ENCODE measurements around the gene SLC35G3. TPM values are rescaled to one million over a fixed set of nuclear protein-coding genes. Genes with fewer than 3 reads are reported as not detected.
"Not testable (repeated sequence)": the region's sequence is repeated elsewhere in the genome, so short reads cannot be mapped to it uniquely, and the experiment has no call there.

The SLC35G3 gene
- total RNA-seq, 1 donor from 2014 or later, result not detected

DNA sequence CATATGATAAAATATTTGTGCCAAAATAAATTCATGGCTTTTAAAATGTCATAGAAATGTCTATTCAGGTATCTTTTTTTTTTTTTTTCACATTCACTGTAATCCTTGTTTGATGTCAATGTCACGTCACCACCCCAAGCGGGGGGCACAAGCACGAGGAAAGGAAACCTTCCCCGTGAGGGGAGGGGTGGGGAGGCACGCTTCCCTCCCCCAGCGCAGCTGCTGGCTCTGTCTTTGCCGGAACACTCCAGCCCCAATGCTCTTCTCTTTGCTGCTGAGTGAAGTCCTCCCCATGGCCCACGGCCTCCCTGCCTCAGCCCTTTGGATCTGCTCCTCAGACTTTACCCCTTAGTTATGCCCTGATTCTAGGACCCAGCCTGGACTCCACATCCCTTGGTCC is 1.5 kb downstream of the SLC35G3 start:
- Mint-ChIP-seq H3K4me1 (ENCODE audit: low read depth) (peaks cover 26% of the 10 kb centered on the region), H3K36me3 (ENCODE audit: low read depth) (peaks cover 8% of the 10 kb centered on the region), H3K27me3 (ENCODE audit: insufficient read depth) (peaks cover 2% of the 10 kb centered on the region), H3K4me3 (no peak overlapping the region), H3K27ac (no peak overlapping the region), H3K9me3 (peaks cover 12% of the 10 kb centered on the region)
- intact Hi-C loops (cut with micrococcal nuclease), result no loop called here
- no peak for DNase-seq (ENCODE audit: low spot score)

DNA sequence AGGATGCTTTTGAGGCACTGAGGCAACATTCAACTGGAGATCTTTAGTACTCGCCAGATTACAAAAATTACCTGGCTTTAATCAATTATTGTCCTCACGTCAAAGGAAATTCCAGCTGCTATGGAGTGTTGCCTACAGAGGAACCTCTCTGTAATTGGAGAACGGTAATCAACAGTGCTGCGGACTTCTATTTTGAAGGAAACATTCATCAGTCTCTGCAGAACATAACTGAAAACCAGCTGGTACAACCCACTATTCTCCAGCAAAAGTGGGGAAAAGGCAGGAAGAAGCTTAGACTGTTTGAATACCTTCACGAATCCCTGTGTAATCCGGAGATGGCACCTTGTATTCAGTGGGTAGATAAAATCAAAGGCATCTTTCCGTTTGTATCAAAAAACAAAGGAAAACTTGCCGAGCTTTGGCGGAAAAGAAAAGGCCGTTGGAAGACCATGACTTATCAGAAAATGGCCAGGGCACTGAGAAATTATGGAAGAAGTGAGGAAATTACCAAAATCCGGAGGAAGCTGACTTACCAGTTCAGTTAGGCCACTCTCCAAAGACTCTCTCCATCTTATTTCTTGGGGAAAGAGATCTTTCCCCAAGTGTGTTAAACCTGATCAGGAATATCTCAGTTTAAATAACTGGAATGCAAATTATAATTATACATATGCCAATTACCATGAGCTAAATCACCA is 3.0 kb downstream of the SLC35G3 start:
- intact Hi-C loops (cut with micrococcal nuclease), result no loop called here
- H3K9me3 Mint-ChIP-seq, result peaks cover 8% of the 10 kb centered on the region
- peaks cover 41% of the 10 kb centered on the region for H3K4me1 Mint-ChIP-seq (ENCODE audit: low read depth)

DNA sequence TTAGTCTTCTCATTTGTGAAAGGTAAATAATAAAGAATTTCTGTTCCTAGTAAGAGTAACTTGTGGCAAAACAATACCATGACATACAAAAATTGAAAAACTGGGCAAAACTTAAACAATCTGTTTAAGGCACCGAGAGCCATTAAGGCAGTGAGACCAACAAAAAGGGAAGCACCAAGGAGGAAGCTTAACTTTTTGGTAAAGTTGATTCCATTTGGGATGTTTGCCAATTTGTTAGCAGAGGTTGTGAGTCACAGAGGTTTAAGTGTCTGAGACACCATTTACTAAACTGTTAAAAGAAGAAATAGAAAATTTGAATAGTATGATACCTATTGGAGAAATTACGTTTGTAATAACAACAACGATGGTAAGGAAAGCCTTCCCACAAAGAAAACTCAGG is 4.9 kb downstream of the SLC35G3 start:
- H3K36me3 Mint-ChIP-seq (ENCODE audit: low read depth), result peaks cover 5% of the 10 kb centered on the region
- peaks cover 2% of the 10 kb centered on the region for H3K27me3 Mint-ChIP-seq (ENCODE audit: insufficient read depth)
- no peak for DNase-seq (ENCODE audit: low spot score)
- peaks cover 3% of the 10 kb centered on the region for H3K9me3 Mint-ChIP-seq
- no peak overlapping the region for H3K27ac Mint-ChIP-seq
- peaks cover 49% of the 10 kb centered on the region for H3K4me1 Mint-ChIP-seq (ENCODE audit: low read depth)
- H3K4me3 Mint-ChIP-seq, result no peak overlapping the region
- intact Hi-C loops (cut with micrococcal nuclease), result loop anchor here (2.0 kb wide), 1 partner anchor 26 kb away; no protein-coding TSS in a partner anchor

More for the DNA sequence above, 3.0 kb downstream of the SLC35G3 start:
- Mint-ChIP-seq H3K4me3 (no peak overlapping the region), H3K27me3 (ENCODE audit: insufficient read depth) (peaks cover 2% of the 10 kb centered on the region), H3K27ac (no peak overlapping the region), H3K36me3 (ENCODE audit: low read depth) (peaks cover 7% of the 10 kb centered on the region)
- no peak for DNase-seq (ENCODE audit: low spot score)

DNA sequence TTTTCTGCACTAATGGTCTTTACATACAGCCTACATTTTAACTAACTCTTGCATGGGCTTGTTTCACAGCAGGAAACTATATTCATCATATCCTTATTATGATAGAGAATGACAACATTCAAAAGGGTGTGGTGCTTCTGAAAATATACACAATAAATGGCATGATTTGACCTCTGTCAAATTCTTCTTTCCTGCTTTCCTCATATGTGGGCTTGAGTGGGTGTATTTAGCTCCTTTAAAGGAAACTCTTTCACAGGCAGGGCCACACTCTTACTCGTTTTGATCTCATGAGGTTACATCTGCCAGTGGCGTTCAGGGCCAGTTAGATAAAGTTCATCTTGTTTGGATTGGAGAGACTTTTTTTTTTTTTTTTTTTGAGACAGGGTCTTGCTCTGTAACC is 6.1 kb downstream of the SLC35G3 start:
- peaks cover 5% of the 10 kb centered on the region for H3K36me3 Mint-ChIP-seq (ENCODE audit: low read depth)
- intact Hi-C loops (cut with micrococcal nuclease), result loop anchor here (2.0 kb wide), 1 partner anchor 27 kb away; no protein-coding TSS in a partner anchor
- H3K27ac Mint-ChIP-seq, result peak overlapping the region; percentile 28
- H3K4me3 Mint-ChIP-seq, result peak overlapping the region; percentile 37
- H3K27me3 Mint-ChIP-seq (ENCODE audit: insufficient read depth), result no peaks in the 10 kb centered on the region
- DNase-seq (ENCODE audit: low spot score), result no peak
- H3K4me1 Mint-ChIP-seq (ENCODE audit: low read depth), result peaks cover 58% of the 10 kb centered on the region
- no peaks in the 10 kb centered on the region for H3K9me3 Mint-ChIP-seq

DNA sequence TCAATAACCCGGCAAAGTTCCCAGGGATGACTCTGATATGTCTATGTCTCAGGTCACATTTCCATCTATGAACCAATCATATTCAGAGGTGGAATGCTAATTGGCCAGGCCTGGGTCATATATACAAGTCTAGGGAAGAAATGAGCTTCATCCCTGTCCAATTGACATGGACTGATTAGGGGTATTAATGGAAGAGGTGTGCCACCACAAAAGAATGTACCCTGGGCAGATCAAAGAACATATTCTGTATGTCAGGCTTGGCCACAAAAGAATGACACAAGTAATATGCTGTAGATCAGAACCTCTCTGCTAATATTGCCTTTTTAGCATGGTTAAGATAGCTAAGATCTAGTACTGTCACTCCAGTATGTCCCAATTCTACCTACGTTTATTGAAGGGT is 6.7 kb downstream of the SLC35G3 start:
- Mint-ChIP-seq H3K4me1 (ENCODE audit: low read depth) (peaks cover 55% of the 10 kb centered on the region), H3K9me3 (no peaks in the 10 kb centered on the region), H3K27me3 (ENCODE audit: insufficient read depth) (no peaks in the 10 kb centered on the region), H3K27ac (no peak overlapping the region), H3K36me3 (ENCODE audit: low read depth) (peaks cover 2% of the 10 kb centered on the region), H3K4me3 (no peak overlapping the region)
- no peak for DNase-seq (ENCODE audit: low spot score)
- intact Hi-C loops (cut with micrococcal nuclease), result no loop called here

DNA sequence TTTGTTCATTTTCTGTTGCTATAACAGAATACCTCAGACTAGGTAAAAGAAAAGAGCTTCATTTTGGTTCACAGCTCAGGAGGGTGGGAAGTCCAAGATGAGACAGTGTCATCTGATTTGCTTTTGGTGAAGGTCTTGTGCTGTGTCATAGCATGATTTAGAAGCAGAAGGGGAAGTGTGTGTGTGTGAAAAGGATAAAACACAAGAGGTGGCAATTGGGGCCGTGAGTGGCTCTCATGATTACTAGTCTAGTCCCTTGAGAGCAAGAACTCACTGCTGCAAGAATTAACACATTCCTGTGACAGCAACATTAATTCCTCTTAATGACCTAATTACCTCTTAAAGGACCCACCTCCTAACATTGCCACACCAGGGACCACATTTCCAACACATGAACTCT is 8.3 kb downstream of the SLC35G3 start:
- intact Hi-C loops (cut with micrococcal nuclease), result no loop called here
- no peak for DNase-seq (ENCODE audit: low spot score)
- H3K36me3 Mint-ChIP-seq (ENCODE audit: low read depth), result no peaks in the 10 kb centered on the region
- peaks cover 51% of the 10 kb centered on the region for H3K4me1 Mint-ChIP-seq (ENCODE audit: low read depth)
- no peak overlapping the region for H3K27ac Mint-ChIP-seq
- H3K4me3 Mint-ChIP-seq, result no peak overlapping the region
- no peaks in the 10 kb centered on the region for H3K27me3 Mint-ChIP-seq (ENCODE audit: insufficient read depth)
- H3K9me3 Mint-ChIP-seq, result no peaks in the 10 kb centered on the region

DNA sequence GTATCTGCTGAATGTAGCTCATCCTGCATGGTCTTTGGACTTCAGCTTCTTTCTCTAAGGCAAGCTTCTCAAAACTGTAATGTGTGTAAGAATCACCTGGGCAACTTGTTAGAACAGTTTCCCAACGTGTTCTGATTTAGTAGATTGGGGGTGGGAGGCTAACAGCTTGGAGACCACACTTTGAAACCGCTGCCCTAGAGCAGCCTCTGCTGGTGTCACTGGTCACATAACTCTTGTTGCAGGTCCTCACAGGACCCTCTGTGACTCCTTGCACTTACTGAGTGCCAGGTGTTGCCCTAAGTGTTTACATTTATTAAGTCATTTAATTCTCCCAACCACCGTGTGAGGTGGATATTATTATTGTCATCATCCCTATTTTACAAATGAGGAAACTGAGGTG is 9.9 kb downstream of the SLC35G3 start:
- no peak for DNase-seq (ENCODE audit: low spot score)
- H3K4me3 Mint-ChIP-seq, result no peak overlapping the region
- H3K4me1 Mint-ChIP-seq (ENCODE audit: low read depth), result peaks cover 51% of the 10 kb centered on the region
- H3K27ac Mint-ChIP-seq, result no peak overlapping the region
- intact Hi-C loops (cut with micrococcal nuclease), result no loop called here
- H3K27me3 Mint-ChIP-seq (ENCODE audit: insufficient read depth), result no peaks in the 10 kb centered on the region
- peaks cover 3% of the 10 kb centered on the region for H3K9me3 Mint-ChIP-seq
- H3K36me3 Mint-ChIP-seq (ENCODE audit: low read depth), result peaks cover 2% of the 10 kb centered on the region

DNA sequence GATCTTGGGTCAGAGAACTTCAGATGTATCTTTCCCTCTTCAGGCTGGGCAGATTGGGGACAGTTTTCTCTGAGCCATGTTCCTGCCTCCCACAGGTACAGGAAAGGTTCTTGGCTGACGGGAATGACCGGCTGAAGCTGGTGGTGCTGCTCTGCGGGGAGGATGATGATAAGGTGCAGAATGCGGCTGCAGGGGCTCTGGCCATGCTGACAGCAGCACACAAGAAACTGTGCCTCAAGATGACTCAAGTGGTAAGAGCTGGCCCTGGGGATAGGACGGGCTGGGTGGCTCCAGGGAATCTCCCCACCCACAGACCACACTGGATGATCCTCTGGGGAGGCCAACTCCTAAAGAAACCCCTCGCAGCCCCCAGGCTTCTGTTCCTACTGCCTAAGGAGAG is 10.9 kb downstream of the SLC35G3 start:
- peaks cover 7% of the 10 kb centered on the region for H3K9me3 Mint-ChIP-seq
- intact Hi-C loops (cut with micrococcal nuclease), result no loop called here
- no peaks in the 10 kb centered on the region for H3K27me3 Mint-ChIP-seq (ENCODE audit: insufficient read depth)
- H3K4me3 Mint-ChIP-seq, result no peak overlapping the region
- peaks cover 46% of the 10 kb centered on the region for H3K4me1 Mint-ChIP-seq (ENCODE audit: low read depth)
- peaks cover 7% of the 10 kb centered on the region for H3K36me3 Mint-ChIP-seq (ENCODE audit: low read depth)
- no peak for DNase-seq (ENCODE audit: low spot score)
- H3K27ac Mint-ChIP-seq, result no peak overlapping the region

DNA sequence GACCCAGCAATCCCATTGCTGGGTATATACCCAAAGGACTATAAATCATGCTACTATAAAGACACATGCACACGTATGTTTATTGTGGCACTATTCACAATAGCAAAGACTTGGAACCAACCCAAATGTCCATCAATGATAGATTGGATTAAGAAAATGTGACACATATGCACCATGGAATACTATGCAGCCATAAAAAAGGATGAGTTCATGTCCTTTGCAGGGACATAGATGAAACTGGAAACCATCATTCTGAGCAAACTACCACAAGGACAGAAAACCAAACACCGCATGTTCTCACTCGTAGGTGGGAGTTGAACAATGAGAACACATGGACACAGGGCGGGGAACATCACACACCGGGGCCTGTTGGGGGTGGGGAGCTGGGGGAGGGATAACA is 14.8 kb downstream of the SLC35G3 start:
- DNase-seq (ENCODE audit: low spot score); H3K36me3 Mint-ChIP-seq (ENCODE audit: low read depth); H3K27ac Mint-ChIP-seq; intact Hi-C loops (cut with micrococcal nuclease); H3K27me3 Mint-ChIP-seq (ENCODE audit: insufficient read depth); H3K4me3 Mint-ChIP-seq; H3K9me3 Mint-ChIP-seq: not testable (repeated sequence)
- H3K4me1 Mint-ChIP-seq (ENCODE audit: low read depth), result peaks cover 57% of the 10 kb centered on the region

DNA sequence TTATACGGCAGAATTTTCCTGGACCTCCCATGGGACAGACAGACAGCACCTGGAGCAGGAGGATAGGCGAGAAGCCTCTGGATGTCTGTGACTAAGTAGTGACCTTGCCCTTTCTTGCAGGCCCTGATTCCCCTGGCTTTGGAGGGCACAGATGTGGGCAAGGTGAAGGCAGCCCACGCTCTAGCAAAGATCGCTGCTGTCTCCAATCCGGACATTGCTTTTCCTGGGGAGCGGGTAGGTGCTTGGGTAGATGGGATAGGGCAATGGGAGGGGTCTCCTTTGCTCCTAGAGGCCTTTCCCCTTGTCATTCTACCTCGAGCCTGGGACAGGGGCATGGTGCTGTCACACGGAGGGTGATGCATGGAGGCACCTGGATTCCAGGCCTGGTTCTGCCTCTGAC is 17.3 kb downstream of the SLC35G3 start:
- no peak overlapping the region for H3K4me3 Mint-ChIP-seq
- H3K9me3 Mint-ChIP-seq, result peaks cover 7% of the 10 kb centered on the region
- intact Hi-C loops (cut with micrococcal nuclease), result no loop called here
- H3K27ac Mint-ChIP-seq, result no peak overlapping the region
- no peak for DNase-seq (ENCODE audit: low spot score)
- peaks cover 7% of the 10 kb centered on the region for H3K27me3 Mint-ChIP-seq (ENCODE audit: insufficient read depth)
- H3K36me3 Mint-ChIP-seq (ENCODE audit: low read depth), result peaks cover 9% of the 10 kb centered on the region
- H3K4me1 Mint-ChIP-seq (ENCODE audit: low read depth), result peaks cover 42% of the 10 kb centered on the region

DNA sequence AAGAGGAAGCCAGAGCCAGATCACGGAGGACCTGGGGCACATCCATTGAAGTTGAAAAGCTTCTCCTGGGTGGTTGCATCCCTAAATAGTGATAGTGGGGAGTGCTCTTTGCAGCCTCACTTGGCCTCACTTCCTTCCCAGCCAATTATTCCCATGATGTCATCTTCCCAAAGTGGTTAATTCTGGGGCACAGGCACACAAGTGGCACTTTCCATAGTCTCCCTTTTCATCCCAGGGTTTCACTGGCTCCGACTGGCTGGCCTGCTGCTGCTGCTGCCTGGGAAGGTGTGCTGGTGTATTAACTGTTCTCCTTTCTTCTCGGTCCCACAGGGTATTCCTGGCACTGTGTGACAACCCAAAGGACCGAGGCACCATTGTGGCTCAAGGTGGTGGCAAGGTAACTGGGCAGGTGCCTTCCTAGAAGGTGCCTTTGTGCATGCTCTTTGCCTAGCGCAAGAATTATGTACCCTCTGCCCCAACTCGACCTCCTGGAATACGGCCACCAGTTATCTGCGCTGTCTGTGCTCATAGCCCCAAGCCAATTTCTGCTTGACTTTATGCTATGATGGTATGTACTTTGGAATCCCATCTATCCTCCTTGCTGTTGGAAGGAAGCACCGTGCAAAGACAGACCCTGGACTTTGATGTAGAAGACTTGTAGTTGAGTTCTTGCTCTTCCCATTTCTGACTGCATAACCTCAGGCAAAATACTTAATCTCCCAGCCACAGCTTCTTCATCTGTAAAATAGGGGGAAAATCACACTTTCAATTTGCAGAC is 18.4 kb downstream of the SLC35G3 start:
- Mint-ChIP-seq H3K27ac (no peak overlapping the region), H3K27me3 (ENCODE audit: insufficient read depth) (peaks cover 7% of the 10 kb centered on the region), H3K4me1 (ENCODE audit: low read depth) (peaks cover 52% of the 10 kb centered on the region), H3K9me3 (peaks cover 7% of the 10 kb centered on the region), H3K36me3 (ENCODE audit: low read depth) (peaks cover 9% of the 10 kb centered on the region), H3K4me3 (no peak overlapping the region)
- DNase-seq (ENCODE audit: low spot score), result no peak
- intact Hi-C loops (cut with micrococcal nuclease), result no loop called here

DNA sequence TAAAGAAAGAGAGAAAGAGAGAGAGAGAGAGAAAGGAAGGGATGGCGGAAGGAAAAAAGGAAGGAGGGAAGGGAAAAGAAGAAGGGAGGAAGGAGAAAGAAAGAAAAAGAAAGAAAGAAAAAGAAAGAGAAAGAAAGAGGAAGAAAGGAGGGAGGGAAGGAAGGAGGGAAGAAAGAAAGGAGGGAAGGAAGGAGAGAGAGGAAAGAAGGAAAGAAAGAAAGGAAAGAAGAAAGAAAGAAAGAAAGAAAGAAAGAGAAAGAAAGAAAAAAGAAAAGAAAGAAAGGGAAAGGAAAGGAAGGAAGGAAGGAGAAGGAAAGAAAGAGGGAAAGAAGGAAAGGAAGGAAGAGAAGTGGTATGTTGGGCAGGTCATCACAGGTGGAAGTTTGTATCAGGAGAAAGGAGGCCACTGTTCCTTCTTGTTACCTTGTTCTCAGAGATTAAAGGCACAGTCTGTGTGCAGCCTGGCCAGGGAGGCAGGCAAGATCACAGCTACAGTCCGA is 19.3 kb downstream of the SLC35G3 start:
- intact Hi-C loops (cut with micrococcal nuclease), result loop anchor here (5.0 kb wide), 3 partner anchors 182 to 412 kb away; partner anchors contain the start of gene AP2B1
- no peak for DNase-seq (ENCODE audit: low spot score)
- Mint-ChIP-seq H3K4me1 (ENCODE audit: low read depth) (peaks cover 52% of the 10 kb centered on the region), H3K27me3 (ENCODE audit: insufficient read depth) (peaks cover 7% of the 10 kb centered on the region), H3K4me3 (no peak overlapping the region), H3K36me3 (ENCODE audit: low read depth) (peaks cover 9% of the 10 kb centered on the region), H3K9me3 (peaks cover 7% of the 10 kb centered on the region), H3K27ac (peak overlapping the region; percentile 32)

DNA sequence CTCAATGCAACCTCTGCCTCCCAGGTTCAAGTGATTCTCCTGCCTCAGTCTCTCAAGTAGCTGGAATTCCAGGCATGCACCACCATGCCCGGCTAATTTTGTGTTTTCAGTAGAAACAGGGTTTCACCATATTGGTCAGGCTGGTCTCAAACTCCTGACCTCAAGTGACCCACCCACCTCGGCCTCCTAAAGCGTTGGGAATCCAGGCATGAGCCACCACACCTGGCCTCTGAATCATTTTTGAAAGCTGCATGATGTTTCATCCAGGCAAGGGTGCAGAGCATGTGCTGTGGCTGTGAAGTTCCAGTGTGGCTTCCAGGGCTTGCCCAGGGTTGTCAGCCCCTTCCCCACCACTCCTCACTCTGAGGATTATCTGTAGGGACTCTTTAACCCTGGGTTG is 21.9 kb downstream of the SLC35G3 start:
- Mint-ChIP-seq H3K27ac (peak overlapping the region; percentile 55), H3K4me1 (ENCODE audit: low read depth) (peaks cover 46% of the 10 kb centered on the region)
- H3K36me3 Mint-ChIP-seq (ENCODE audit: low read depth); H3K9me3 Mint-ChIP-seq; H3K27me3 Mint-ChIP-seq (ENCODE audit: insufficient read depth); DNase-seq (ENCODE audit: low spot score); H3K4me3 Mint-ChIP-seq: not testable (repeated sequence)
- intact Hi-C loops (cut with micrococcal nuclease), result loop anchor here (5.0 kb wide), 3 partner anchors 185 to 415 kb away; partner anchors contain the start of gene AP2B1

Measured in activated T-helper 1 cell treated with anti-CD3 and anti-CD28 coated beads, Interleukin-12 subunit alpha, Interleukin-12 subunit beta, Interleukin-2, Interleukin-4 antibody, amounts not matched to agents 30 ng/mL and 10 ng/mL and 1 ng/mL, durations not matched to agents 14 hours and 24 hours and 36 hours (primary cell).